Measurements from ENCODE around the gene CIAO2B.

- TF ChIP-seq TCF7 (CRISPR knock-in tag; IDR thresholded peaks at IDR 0.05; ENCODE audit: low read depth) (no peak), ZNF121 (CRISPR knock-in tag; IDR thresholded peaks at IDR 0.05) (no peak)
These were observed 8.8 kb upstream of the CIAO2B start for GRCh38 chr16:66942981-66943380.
